ENCODE measurements around the gene XRCC6.
"Not testable (repeated sequence)": the region's sequence is repeated elsewhere in the genome, so short reads cannot be mapped to it uniquely, and the experiment has no call there.

The XRCC6 gene

DNA sequence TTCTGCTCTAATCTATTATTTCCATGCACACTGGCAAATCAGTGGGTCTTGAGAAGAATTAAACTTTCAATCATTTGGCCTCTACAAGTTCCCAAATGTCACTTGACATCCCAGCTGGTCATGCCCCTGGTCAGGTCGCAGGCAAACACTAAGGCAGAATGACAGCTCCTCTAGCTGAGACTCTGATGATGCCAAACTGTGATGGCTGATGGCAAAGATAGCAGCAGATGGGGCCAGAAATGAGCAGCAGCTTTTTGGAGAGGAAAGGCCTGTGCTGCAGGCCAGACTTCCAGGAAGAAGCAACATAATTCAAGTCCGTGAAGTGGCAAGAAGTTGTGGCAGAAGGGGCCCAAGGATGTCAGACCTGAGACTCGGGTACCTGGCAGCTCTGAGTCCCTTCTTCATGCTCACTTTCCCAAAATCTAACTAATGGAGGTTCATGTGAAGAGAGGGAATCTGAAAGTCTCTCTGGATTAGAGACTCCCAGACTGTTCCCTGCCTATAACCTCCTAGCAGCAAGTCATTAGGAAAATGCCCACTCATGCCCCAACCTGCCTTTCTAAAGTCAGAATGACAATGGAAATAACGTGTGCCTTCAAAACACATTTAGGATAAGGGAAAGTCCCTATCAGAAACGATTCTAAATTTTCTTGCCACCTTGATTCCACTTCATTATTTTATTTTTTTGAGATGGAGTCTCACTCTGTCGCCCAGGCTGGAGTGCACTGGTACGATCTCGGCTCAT, 22.0 kb upstream of the XRCC6 start:
- DNase-seq (ENCODE audit: low read depth in 2 of 2) = no peak

DNA sequence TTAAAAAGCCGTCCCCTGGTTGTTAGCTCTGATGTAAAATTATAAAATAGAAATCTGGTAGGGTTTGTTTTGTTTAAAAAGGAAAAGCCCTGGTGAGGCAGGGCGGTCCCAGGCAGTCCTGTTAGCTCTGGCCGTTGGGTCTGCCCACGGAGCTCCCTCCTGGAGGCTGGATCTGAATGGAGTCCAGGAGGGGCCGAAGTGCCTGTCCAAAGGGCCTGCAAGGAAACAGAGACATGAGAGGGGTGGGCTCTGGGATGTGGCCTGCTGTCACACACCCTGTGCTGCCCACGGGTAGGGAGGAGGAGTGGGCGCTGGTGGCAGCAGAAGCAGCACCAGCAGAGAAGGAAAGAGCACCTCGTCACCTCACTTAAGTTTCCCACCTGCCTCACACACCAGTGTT, 20.1 kb upstream of the XRCC6 start:
- no peak for DNase-seq (ENCODE audit: low read depth in 2 of 2)

DNA sequence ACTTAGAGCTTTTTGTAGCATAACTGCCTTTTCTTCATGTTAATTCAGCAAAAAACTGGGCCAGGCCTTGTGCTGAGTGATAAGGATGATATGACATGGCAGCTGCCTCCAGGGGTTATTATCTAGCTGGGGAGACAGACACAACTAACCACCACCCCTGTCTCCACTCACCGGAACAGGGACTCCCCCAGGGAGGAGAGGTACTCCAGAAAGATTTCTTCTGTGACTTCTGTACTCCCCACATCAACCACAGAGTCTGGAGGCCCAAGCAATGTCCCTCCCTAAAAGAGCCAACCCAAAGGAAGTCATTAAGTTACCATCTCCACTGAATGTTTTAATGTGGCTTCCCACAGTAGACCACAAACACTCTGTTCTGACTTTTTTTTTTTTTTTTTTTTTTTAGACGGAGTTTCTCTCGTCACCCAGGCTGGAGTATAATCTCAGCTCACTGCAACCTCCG, 17.2 kb upstream of the XRCC6 start:
- no peak for DNase-seq (ENCODE audit: low read depth in 2 of 2)

DNA sequence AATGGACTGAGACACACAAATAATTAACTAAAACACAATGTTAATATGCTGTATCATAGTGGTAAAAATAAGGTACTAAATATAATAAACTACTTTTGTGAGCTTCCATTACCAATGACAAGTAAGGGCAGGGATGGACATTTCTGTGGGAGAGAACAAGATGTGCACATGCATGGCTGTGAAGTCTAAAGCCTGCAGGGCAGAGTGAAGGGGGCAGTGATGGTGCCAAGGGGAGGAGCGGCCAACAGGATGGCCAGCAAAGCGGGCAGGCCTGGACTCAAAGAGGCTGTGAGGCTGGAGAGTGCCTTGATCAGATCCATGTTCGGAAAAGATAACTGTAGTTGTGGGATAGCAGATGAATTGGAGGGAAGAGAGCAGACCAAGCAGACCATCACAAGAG, 12.7 kb upstream of the XRCC6 start:
- no peak for DNase-seq (ENCODE audit: low read depth in 2 of 2)

DNA sequence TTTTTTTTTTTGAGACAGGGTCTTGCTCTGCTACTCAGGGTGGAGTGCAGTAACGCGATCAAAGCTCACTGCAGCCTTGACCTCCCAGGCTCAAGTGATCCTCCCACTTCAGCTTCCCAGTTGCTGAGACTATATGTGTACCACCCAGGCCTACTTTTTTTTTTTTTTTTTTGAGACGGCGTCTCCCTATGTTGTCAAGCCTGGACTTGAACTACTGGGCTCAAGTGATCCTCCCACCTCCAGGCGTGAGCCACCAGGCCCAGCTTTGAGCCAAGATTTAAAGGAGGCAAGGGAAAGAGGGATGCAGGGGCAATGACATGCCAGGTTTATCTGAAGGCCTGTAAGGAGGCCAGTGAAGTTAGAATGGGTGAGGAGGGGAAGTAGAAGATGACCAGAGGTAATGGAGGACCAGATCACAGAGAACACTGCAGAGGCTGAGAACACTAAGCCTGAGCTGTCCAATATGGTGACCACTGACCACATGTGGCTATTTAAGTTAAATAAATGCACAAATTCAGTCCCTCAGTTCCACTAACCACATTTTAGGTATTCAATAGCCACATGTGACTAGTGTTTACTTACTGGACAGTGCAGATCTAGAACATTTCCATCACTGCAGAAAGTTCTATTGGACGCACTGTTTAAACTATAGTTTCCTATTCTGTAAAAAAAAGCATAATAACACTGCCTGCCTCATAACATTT, 8.3 kb upstream of the XRCC6 start:
- DNase-seq (ENCODE audit: low read depth in 2 of 2) = no peak

DNA sequence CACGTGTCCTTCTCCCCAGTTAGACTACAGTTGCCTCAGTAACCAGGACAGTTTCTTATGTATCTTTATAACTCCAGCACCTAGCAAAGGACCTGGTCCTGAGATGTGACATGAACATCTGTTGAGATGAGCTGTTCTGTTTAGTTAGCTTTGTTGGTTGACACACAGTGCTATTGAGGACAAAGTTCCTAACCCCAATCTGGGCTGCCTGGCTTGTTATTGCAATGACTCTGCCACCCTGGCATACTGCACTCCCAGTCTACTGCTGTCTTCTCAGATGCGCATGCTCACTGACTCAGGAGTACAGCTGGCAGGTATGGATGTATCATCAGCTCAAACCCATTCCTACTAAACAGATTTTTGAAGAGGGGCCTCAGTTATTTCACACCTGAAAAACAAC, 7.6 kb upstream of the XRCC6 start:
- DNase-seq (ENCODE audit: low read depth in 2 of 2) = no peak

DNA sequence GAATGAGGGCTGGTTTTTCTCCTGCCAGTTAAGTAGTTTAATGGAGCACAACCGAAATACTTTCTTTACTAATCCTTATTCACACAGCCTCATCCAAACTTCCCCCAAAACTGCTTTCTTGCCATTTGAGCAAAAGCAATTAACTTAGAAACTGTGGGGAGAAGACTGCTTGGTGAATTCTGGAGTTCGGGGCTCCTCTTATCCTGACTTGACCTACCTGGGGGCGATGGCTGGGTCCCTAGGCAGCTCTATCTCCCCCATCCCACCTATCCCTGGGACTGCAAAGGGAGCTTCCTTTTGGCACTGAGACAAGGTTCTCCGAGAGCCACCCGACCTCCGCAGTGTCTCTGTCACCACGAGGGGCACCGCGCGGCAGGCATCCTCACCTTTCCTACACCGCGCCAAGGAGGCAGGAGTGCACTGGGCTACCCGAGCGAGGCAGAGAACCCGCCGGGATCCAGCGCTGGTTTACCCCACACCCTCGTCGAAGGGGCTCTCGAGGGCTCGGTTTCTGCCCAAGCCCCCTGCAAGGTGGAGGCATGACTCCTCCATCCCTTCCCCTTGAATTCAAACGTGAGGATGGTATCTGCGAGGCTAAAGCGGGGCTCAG, 1.0 kb upstream of the XRCC6 start:
- DNase-seq (ENCODE audit: low read depth in 2 of 2) = no peak

DNA sequence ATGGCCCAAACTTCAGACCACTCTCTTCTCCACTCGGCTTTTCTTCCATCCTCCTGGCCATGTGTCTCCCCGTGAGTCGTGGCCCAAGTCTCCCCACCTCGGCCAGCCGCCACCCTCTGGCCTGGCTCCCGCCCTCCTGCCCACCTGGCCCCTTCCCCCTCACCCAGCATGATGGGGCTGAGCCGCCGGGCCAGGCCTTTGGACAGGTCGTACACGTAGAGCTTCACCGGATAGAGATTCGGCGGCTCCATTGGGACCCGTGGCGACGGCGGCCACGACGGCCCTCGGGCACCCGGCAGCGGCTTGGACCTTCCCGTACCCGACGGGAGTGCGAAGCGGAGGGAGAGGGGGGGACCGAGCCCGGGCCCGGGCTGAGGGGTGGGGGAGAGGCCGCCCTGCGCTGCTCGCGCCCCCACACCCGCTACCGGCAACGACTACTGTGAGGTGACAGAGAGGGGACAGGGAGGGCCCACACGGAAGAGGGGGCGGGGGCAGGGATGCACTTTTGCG, 451 bp upstream of the XRCC6 start, which contains the start of gene DESI1:
Gene DESI1, minus strand, starts transcription at position 455 of the 510 bp plus-strand sequence. Its CDS starts 204 bp downstream, at position 251.
- no peak for DNase-seq (ENCODE audit: low read depth in 2 of 2)

DNA sequence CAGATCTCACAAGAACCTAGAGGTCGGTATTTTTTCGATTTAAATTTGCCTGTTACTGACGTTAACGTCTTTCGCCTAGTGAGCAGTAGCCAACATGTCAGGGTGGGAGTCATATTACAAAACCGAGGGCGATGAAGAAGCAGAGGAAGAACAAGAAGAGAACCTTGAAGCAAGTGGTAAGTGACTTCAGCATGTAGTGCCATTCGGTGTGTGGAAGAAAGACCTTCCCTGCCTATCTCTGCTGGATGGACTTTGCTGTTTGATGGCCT, 750 bp downstream of the XRCC6 start:
- DNase-seq (ENCODE audit: low read depth in 2 of 2) = no peak

DNA sequence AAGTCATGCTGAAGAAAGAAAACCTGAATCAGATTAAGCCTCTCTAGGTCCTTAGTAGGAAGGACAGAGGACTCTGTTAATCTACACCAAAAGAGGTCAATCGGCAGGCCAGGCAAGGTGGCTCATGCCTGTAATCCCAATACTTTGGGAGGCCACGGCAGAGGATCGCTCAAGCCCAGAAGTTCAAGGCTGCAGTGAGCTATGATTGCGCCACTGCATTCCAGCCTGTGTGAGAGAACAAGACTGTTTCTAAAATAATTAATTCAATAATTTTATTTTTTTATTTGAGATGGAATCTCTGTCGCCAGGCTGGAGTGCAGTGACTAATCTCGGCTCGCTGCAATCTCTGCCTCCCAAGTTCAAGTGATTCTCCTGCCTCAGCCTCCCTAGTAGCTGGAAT, 4.5 kb downstream of the XRCC6 start:
- DNase-seq (ENCODE audit: low read depth in 2 of 2) = no peak

DNA sequence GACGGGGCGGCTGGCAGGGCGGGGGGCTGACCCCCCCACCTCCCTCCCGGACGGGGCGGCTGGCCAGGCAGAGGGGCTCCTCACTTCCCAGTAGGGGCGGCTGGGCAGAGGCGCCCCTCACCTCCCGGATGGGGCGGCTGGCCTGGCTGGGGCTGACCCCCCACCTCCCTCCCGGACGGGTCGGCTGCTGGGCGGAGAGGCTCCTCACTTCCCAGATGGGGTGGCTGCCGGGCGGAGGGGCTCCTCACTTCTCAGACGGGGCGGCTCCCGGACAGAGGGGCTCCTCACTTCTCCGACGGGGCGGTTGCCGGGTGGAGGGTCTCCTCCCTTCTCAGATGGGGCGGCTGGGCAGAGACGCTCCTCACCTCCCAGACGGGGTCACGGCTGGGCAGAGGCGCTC, 10.0 kb downstream of the XRCC6 start:
- DNase-seq (ENCODE audit: low read depth in 2 of 2) = not testable (repeated sequence)

DNA sequence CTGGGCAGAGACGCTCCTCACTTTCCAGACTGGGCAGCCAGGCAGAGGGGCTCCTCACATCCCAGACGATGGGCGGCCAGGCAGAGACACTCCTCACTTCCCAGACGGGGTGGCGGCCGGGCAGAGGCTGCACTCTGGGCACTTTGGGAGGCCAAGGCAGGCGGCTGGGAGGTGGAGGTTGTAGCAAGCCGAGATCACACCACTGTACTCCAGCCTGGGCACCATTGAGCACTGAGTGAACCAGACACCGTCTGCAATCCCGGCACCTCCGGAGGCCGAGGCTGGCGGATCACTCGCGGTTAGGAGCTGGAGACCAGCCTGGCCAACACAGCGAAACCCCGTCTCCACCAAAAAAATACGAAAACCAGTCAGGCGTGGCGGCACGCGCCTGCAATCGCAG, 10.5 kb downstream of the XRCC6 start:
- not testable (repeated sequence) for DNase-seq (ENCODE audit: low read depth in 2 of 2)

DNA sequence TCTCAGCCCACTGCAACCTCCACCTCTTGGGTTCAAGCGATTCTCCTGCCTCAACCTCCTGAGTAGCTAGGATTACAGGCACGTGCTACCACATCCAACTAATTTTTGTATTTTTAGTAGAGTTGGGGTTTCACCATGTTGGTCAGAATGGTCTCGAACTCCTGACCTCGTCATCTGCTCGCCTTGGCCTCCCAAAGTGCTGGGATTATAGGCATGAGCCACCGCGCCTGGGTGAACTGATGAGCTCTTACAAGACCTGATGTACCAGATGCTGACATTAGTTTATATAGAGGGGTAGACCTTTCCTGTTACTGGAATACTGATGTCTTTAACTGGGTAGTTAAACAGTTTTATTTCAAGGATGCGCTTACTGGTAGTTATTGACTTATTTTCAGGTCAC, 13.5 kb downstream of the XRCC6 start:
- DNase-seq (ENCODE audit: low read depth in 2 of 2) = not testable (repeated sequence)

DNA sequence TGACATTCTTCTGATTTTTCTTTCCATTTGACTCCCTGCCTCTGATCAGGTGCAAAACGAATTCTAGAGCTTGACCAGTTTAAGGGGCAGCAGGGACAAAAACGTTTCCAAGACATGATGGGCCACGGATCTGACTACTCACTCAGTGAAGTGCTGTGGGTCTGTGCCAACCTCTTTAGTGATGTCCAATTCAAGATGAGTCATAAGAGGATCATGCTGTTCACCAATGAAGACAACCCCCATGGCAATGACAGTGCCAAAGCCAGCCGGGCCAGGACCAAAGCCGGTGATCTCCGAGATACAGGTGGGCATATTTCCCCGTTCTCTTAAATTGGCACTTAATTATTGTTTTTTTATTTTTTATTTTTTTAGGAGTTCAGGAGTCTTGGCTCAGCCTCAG, 15.4 kb downstream of the XRCC6 start:
- no peak for DNase-seq (ENCODE audit: low read depth in 2 of 2)

DNA sequence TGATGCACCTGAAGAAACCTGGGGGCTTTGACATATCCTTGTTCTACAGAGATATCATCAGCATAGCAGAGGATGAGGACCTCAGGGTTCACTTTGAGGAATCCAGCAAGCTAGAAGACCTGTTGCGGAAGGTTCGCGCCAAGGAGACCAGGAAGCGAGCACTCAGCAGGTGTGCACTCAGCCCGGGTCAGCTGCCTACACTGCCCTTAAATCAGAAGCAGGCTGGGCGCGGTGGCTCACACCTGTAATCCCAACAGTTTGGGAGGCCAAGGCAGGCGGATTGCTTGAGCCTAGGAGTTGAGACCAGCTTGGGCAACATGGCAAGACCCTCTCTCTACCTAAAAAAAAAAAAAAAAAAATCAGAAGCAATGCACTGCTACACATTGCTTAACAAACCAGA, 16.5 kb downstream of the XRCC6 start:
- not testable (repeated sequence) for DNase-seq (ENCODE audit: low read depth in 2 of 2)

DNA sequence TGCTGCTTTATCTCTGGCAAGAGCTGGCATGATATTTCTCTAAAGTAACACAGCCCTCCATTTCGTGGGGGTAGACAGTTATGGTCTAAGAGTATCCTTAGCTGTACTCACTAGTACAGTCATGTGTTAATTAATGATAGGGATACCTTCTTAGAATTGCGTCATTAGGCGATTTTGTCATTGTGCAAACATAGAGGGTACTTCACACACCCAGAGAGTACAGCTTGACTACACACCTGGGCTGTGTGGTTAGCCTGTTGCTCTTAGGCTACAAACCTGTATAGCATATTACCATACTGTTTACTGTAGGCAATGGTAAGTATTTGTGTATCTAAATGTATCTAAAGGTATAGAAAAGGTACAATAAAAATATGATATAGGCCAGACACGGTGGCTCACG, 17.0 kb downstream of the XRCC6 start:
- no peak for DNase-seq (ENCODE audit: low read depth in 2 of 2)

DNA sequence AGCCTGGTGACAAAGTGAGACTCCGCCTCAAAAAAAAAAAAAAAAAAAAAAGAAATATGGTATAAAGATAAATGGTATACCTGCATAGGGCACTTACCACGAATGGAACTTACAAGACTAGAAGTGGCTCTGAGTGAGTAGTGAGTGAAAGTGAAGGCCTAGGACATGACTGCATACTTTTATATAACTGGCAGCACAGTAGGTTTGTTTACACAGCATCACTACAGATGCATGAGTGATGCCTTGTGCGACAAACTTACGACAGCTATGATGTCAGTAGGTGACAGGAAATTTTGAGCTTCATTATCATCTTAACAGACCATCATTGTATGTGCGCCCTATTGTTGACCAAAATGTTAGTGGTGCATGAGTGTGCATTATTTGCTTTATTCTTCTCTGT, 17.7 kb downstream of the XRCC6 start:
- no peak for DNase-seq (ENCODE audit: low read depth in 2 of 2)

DNA sequence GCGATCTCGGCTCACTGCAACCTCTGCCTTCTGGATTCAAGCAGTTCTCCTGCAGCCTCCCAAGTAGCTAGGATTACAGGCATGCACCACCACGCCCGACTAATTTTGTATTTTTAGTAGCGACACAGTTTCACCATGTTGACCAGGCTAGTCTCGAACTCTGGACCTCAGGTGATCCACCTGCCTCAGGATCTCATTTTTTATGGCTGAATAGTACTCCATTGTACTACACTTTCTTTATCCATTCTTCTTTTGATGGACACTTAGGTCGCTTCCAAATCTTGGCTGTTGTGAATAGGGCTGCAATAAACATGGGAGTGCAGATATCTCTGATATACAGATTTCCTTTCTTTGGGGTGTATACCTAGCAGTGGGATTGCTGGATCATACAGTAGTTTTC, 20.8 kb downstream of the XRCC6 start:
- DNase-seq (ENCODE audit: low read depth in 2 of 2) = no peak

DNA sequence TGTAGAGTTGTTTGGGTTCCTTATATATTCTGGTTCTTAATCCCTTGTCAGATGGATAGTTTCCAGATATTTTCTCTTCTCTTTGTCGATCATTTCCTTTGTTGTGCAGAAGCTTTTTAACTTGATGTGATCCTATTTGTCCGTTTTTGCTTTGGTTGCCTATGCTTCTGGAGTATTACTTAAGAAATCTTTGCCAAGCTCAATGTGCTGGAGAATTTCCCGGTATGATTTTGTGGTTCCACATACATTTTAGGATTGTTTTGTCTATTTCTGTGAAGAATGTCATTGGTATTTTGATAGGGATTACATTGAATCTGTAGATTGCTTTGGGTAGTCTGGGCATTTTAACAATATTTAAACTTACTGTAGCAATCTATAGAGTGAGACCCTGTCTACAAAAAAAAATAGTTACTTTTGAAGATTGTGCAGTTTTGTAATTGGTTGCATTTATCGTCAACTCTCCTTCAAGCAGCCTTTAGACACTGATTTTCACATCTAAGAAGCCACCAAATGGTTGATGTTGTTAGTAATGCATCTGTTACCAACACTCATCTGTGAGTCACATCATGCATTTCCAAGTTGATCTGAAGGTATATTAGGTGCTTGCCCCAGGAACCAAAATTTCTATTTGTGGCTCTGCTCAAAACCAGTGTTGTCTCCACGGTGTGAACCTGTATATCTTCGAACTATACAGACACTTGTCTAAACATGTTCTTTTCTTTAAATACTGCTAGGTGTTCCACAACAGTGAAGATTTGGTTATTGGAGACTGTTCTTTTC, 21.4 kb downstream of the XRCC6 start:
- DNase-seq (ENCODE audit: low read depth in 2 of 2) = no peak

DNA sequence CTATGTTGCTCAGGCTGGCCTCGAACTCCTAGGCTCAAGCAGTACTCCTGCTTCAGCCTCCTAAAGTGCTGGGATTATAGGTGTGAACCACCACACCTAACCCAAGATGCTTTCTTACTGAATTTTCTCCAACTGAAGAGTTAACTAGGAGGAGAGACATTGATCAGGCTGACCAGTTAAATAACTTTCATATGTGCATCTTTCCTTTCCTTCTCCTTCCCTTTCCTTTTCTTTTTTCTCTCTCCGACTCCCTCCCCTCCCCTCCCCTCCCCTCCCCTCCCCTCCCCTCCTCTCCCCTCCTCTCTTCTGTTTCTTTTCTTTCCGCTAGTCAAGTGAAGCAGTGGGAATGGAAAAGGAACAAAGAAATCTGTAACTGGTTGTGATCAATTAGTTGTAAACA, 26.7 kb downstream of the XRCC6 start:
- no peak for DNase-seq (ENCODE audit: low read depth in 2 of 2)

DNA sequence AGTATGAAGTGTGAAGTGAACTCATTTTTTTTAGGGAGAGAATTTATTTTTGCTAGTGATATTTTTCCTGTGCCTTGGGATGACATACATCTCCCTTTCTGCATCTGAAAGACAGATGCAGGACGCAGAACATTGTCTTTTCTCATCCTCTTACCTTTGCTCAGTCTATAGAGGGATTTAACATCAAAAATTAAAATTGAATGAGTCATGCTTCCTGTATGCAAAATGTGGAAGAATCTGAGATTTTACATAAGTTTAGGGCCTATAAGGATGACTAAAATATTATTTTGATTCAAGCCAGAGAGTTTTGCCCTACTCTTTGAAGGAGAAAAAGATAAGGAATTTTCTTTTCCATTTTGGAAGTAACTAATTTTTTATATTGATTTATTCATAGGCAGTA, 27.3 kb downstream of the XRCC6 start:
- DNase-seq (ENCODE audit: low read depth in 2 of 2) = no peak

DNA sequence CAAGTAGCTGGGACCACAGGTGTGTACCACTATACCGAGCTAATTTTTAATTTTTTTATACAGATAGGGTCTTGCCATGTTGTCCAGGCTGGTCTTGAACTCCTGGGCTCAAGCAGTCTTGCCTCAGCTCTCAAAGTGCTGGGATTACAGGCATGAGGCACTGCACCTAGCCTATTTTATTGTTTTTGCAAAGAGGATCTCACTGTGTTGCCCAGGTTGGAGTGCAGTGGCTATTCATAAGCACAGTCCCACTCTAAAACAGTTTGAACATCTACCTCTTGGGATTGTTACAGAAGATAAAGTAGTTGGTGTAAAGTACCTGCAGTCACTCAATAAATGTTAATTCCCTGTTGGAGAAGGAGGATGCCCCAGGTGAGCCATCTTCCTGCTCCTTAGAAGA, 29.1 kb downstream of the XRCC6 start:
- DNase-seq (ENCODE audit: low read depth in 2 of 2) = no peak
